ENCODE data around the gene MRPL43. TPM values are rescaled to one million over a fixed set of nuclear protein-coding genes. Genes with fewer than 3 reads are reported as not detected.
A peak's percentile ranks its signal among the peaks of the same experiment; 100 is the strongest.

The MRPL43 gene
- total and polyA plus RNA-seq, 8 donors, result 31.0 to 93.5 (median 39.7) TPM

DNA sequence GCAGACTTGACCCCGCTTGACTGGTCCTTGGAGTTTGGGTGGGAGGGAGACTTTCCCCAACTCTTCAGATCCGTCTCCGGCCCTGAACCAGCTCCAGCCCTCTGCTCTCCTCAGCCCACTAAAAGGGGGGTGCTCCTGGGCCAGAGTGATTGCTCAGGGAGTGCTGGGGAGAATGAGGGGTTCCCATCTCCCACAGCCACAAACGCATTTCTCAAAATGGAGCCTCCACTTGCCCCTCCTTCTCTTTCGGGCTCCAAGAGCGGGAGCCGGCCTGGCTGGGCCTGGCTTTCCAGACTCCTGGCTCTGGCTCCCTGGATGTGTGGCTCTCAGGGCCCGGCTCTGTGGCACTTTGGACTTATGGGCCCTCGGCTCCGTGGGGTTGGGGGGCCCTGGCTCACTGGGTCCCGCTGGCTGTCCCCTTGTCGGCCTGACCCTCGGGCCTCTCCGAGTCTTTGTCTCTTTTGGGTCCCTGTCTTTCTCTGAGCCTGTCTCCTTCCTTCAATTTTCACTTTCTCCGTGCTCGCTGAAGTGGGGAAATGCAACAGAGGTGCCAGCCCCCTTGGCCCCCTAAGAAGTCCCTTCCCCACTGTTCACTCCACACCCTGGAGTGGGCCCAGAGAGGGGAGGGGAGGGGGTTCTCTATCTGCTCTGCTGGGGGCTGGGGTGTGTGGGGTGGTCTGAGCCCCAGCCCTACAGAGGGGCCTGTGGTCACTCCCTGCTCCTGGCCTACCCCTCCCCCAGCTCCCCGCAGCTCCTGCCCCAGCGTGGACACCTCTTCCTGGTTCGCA, 13.0 kb upstream of the MRPL43 start:
- no peak for ATAC-seq
- TF ChIP-seq, protein P1, sequence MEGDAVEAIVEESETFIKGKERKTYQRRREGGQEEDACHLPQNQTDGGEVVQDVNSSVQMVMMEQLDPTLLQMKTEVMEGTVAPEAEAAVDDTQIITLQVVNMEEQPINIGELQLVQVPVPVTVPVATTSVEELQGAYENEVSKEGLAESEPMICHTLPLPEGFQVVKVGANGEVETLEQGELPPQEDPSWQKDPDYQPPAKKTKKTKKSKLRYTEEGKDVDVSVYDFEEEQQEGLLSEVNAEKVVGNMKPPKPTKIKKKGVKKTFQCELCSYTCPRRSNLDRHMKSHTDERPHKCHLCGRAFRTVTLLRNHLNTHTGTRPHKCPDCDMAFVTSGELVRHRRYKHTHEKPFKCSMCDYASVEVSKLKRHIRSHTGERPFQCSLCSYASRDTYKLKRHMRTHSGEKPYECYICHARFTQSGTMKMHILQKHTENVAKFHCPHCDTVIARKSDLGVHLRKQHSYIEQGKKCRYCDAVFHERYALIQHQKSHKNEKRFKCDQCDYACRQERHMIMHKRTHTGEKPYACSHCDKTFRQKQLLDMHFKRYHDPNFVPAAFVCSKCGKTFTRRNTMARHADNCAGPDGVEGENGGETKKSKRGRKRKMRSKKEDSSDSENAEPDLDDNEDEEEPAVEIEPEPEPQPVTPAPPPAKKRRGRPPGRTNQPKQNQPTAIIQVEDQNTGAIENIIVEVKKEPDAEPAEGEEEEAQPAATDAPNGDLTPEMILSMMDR (IDR thresholded peaks at IDR 0.05), result no peak
- Histone ChIP-seq H3K4me1 (peaks cover 0 to 20% (median 8%) of the 10 kb centered on the region in 3 donors), H3K36me3 (peaks cover 0 to 7% (median 5%) of the 10 kb centered on the region in 3 donors), H3K27ac (peak overlapping the region; percentile 57 to 99 (median 98)), H3K9me3 (no peaks in the 10 kb centered on the region), H3K4me3 (peak overlapping the region; percentile 21 to 91 (median 68)), H3K27me3 (no peaks in the 10 kb centered on the region)
- intact Hi-C loops (cut with DNase I), result no loop called here
- 22 to 26% methylated on average over 19 of the region's 19 CpGs for WGBS, 2 donors
- no peak for FAIRE-seq
- peak in 3 of 6 donors; percentile 33 to 81 (median 67) for DNase-seq

GRCh38 chr10:100999742-101000126, 12.4 kb upstream of the MRPL43 start, which contains the start of gene LZTS2:
Gene LZTS2 (plus strand): TSS chr10:100999808. CDS start chr10:101002539, 2,731 bp downstream.
- intact Hi-C loops (cut with DNase I), result no loop called here
- ATAC-seq (peak in 2 of 4 donors; percentile 41 to 51), FAIRE-seq (no peak), DNase-seq (no peak)
- TF ChIP-seq, protein P1 (IDR thresholded peaks at IDR 0.05), result no peak
- Histone ChIP-seq H3K4me1 (peaks cover 0 to 20% (median 8%) of the 10 kb centered on the region in 3 donors), H3K27ac (peak within 1 kb of the TSS; percentile 95 to 99 (median 98)), H3K36me3 (peaks cover 0 to 7% (median 5%) of the 10 kb centered on the region in 3 donors), H3K9me3 (no peaks in the 10 kb centered on the region), H3K27me3 (no peaks in the 10 kb centered on the region), H3K4me3 (peak within 1 kb of the TSS; percentile 47 to 91 (median 84))
- 1% methylated on average over 38 to 44 of the region's 44 CpGs for WGBS, 2 donors

DNA sequence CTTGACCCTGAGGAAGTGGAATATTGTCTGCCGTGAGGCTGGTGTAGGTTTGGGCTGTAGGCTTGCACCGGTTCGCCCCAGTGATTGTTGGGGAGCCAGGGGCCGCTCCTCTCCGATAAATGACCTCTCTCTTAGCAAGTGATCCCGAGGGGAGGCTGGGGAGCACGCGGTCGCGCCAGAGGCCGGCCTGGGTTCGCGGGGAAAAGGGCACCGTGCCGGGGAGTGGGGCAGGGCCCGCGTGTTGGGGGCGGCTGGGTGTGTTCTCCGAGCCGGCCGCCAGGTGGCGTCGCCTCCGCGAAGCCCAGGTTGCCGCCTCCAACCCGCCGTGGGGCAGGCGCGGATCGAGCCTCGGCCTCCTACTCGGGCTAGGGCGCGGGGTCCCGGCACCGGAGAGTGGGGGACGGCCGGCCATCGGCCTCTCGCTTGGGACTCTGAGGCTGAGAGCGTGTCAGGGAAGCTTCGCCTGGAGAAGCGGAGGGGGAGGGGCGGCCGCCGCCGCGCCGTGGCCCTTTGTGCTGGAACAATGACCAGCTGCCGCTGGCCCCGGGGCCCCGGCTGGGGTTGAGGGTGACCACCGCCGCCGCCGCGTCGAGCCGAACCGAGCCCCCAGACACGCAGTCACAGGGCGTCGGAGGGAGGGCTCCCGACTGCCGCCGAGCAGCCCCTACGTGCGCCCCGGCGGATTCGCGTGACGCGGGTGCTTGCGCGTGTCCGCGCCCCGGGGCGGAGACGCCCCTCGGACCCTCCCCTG, 11.9 kb upstream of the MRPL43 start:
- intact Hi-C loops (cut with DNase I), result no loop called here
- no peaks in the 10 kb centered on the region for H3K9me3 ChIP-seq
- peaks cover 0 to 7% (median 5%) of the 10 kb centered on the region in 3 donors for H3K36me3 ChIP-seq
- no peaks in the 10 kb centered on the region for H3K27me3 ChIP-seq
- peak; percentile 71 to 93 (median 83) for DNase-seq
- FAIRE-seq, result no peak
- peaks cover 0 to 20% (median 8%) of the 10 kb centered on the region in 3 donors for H3K4me1 ChIP-seq
- peak overlapping the region; percentile 47 to 91 (median 84) for H3K4me3 ChIP-seq
- ATAC-seq, result peak; percentile 64 to 81 (median 72)
- TF ChIP-seq, protein P1 (IDR thresholded peaks at IDR 0.05), result peak; percentile 93 to 99 (median 97)
- H3K27ac ChIP-seq, result peak overlapping the region; percentile 95 to 99 (median 98)
- WGBS, 2 donors, result 0% methylated on average over 57 to 83 of the region's 83 CpGs

DNA sequence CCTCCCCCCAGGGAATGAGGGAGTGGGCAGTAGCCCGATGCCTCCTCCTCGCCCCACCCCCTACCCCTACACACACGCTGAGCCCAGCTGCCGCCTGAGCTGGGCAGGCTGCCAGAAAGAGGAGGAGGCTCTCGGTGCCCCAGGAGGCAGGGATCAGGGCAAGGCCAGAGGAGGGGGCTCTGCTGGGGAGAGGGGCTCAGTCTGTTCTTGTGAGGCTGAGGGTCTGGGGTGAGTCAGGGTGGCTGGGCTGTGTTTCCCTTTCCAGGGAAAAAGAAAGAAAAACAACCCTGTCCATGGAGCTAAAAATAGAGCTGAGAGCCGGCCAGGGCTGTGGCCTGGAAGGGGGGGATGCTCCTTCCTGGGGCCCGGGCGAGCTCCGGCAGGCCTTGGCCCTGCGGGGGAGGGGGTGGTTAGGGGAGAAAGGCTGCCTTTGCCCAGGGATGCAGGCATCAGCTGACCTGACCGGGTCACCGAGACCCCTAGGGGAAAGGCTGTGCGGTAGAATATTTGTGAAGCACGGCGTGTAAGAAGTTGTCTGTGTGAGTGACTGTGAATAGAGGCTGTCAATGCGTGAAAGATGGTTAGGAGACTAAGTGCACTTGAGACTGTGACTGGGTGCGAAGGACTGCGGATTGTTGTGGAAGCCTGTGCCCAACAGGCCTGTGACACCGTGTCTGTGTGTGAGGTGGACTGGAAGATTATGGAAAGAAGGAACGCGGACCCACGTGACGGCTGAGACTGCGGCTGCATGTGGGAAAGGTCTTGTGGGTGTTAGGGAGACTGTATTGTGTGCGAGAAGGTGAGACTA, 11.1 kb upstream of the MRPL43 start:
- intact Hi-C loops (cut with DNase I), result no loop called here
- TF ChIP-seq, protein P1 (IDR thresholded peaks at IDR 0.05), result no peak
- peak; percentile 84 to 96 (median 90) for DNase-seq

More for the DNA sequence above, 11.1 kb upstream of the MRPL43 start:
- peaks cover 0 to 20% (median 8%) of the 10 kb centered on the region in 3 donors for H3K4me1 ChIP-seq
- WGBS, 2 donors, result 2% methylated on average over 24 to 25 of the region's 25 CpGs
- H3K27ac ChIP-seq, result peak overlapping the region; percentile 95 to 99 (median 98)
- peak; percentile 66 to 74 (median 68) for ATAC-seq
- H3K4me3 ChIP-seq, result peak overlapping the region; percentile 47 to 91 (median 84)
- H3K27me3 ChIP-seq, result no peaks in the 10 kb centered on the region
- FAIRE-seq, result no peak
- H3K9me3 ChIP-seq, result no peaks in the 10 kb centered on the region
- peaks cover 0 to 1% (median under 1%) of the 10 kb centered on the region in 3 donors for H3K36me3 ChIP-seq
